HEK293 (cell line): Measurements from ENCODE around the gene DSCAM.

Experiments used
- CTCF ChIA-PET: fragments of 350-600 bp; formaldehyde crosslinking; extraction: SDS; loops from one replicate; lab custom pipeline; 2021; ENCODE audit warnings: antibody characterized with exemption; lab: Yijun Ruan, JAX
- POLR2A ChIA-PET: fragments of 300-600 bp; formaldehyde crosslinking; extraction: SDS; loops from one replicate; lab custom pipeline; 2020; ENCODE audit warnings: antibody characterized with exemption, inconsistent platforms; lab: Yijun Ruan, JAX
- H3K27ac ChIP-seq: fragments of 200-500 bp; sonication (Bioruptor generic); 2 replicates; pipeline ENCODE4 v1.5.1; 2014; ENCODE audit warnings: low read depth, low read length, control low read depth, inconsistent platforms; ENCODE audit errors: extremely low read depth
- H3K36me3 ChIP-seq, 2 experiments: fragments of 200-500 bp in 1 of 2; sonication (Bioruptor generic) in 1 of 2; 1 replicate in 1 of 2; 2 replicates in 1 of 2; pipeline ENCODE4 v1.5.1; 2014 to 2017; ENCODE audit warnings: inconsistent platforms in 2 of 2, low read length in 2 of 2; ENCODE audit not compliant: control insufficient read depth in 2 of 2, insufficient read depth in 1 of 2
- H3K4me1 ChIP-seq: fragments of 200-500 bp; sonication (Bioruptor generic); 2 replicates; pipeline ENCODE4 v1.5.1; 2014; ENCODE audit warnings: mild to moderate bottlenecking, low read length, inconsistent platforms; ENCODE audit not compliant: control insufficient read depth, insufficient read depth
- H3K4me3 ChIP-seq: 2 replicates; pipeline ENCODE4 v1.5.1; 2011; ENCODE audit warnings: low read depth, mild to moderate bottlenecking, control low read depth, low read length, moderate library complexity
- H3K9me3 ChIP-seq: fragments of 200-500 bp; sonication (Bioruptor generic); 2 replicates; pipeline ENCODE4 v1.5.1; 2014; ENCODE audit warnings: low read depth, low read length, inconsistent platforms; ENCODE audit not compliant: control insufficient read depth, insufficient read depth
- HOXA7 ChIP-seq: sonication (generic); formaldehyde crosslinking; IDR thresholded peaks from 2 replicates; pipeline ENCODE4 v1.8.1; 2022; ENCODE audit warnings: missing genetic modification reagents, borderline replicate concordance
- KLF1 ChIP-seq: fragments of 450-650 bp; formaldehyde crosslinking; IDR thresholded peaks from 2 replicates; pipeline ENCODE4 v1.5.1; 2016; ENCODE audit warnings: missing biosample characterization, missing genetic modification characterization
- SCRT1 ChIP-seq: fragments of 450-650 bp; formaldehyde crosslinking; IDR thresholded peaks from 2 replicates; pipeline ENCODE4 v1.5.1; 2016; ENCODE audit warnings: missing biosample characterization, missing genetic modification characterization, borderline replicate concordance
- ZNF274 ChIP-seq, 2 experiments: fragments of 200-500 bp in 1 of 2; fragments of 450-650 bp in 1 of 2; sonication (Bioruptor generic) in 1 of 2; formaldehyde crosslinking in 1 of 2; IDR thresholded peaks; 2 replicates each; pipeline versions ENCODE4 v1.5.1 to v1.6.1; 2014 to 2016; ENCODE audit warnings: borderline replicate concordance in 1 of 2, inconsistent platforms in 1 of 2, low read length in 1 of 2, missing biosample characterization in 1 of 2, missing genetic modification characterization in 1 of 2
- ZNF311 ChIP-seq: fragments of 450-650 bp; formaldehyde crosslinking; IDR thresholded peaks from 2 replicates; pipeline ENCODE4 v1.5.1; 2017; ENCODE audit warnings: missing biosample characterization, missing genetic modification characterization, borderline replicate concordance
- ZNF433 ChIP-seq: fragments of 450-650 bp; formaldehyde crosslinking; IDR thresholded peaks from 2 replicates; pipeline ENCODE4 v1.5.1; 2016; ENCODE audit warnings: missing biosample characterization, missing genetic modification characterization, low read depth
- ZNF843 ChIP-seq: fragments of 450-650 bp; formaldehyde crosslinking; IDR thresholded peaks from 2 replicates; pipeline ENCODE4 v1.5.1; 2016; ENCODE audit warnings: missing biosample characterization, missing genetic modification characterization
- ZSCAN16 ChIP-seq: fragments of 450-650 bp; formaldehyde crosslinking; IDR thresholded peaks from 2 replicates; pipeline ENCODE4 v1.5.1; 2016; ENCODE audit warnings: missing biosample characterization, missing genetic modification characterization
- ZSCAN5A ChIP-seq: fragments of 450-650 bp; formaldehyde crosslinking; IDR thresholded peaks from 2 replicates; pipeline ENCODE4 v1.5.1; 2016; ENCODE audit warnings: missing biosample characterization, missing genetic modification characterization
- TF ChIP-seq, protein P1 (sequence below): fragments of 450-650 bp; IDR thresholded peaks from 2 replicates; pipeline ENCODE4 v1.5.1; 2018; ENCODE audit warnings: missing biosample characterization, missing genetic modification characterization
- TF ChIP-seq, protein P2 (sequence below): fragments of 450-650 bp; formaldehyde crosslinking; conservative IDR thresholded peaks from 2 replicates; pipeline ENCODE4 v1.5.1; 2016; ENCODE audit warnings: low read depth, missing biosample characterization, missing genetic modification characterization
- TF ChIP-seq, protein P3 (sequence below): fragments of 450-650 bp; formaldehyde crosslinking; IDR thresholded peaks from 2 replicates; pipeline ENCODE4 v1.5.1; 2016; ENCODE audit warnings: missing biosample characterization, missing genetic modification characterization, borderline replicate concordance

DSCAM gene

DNA sequence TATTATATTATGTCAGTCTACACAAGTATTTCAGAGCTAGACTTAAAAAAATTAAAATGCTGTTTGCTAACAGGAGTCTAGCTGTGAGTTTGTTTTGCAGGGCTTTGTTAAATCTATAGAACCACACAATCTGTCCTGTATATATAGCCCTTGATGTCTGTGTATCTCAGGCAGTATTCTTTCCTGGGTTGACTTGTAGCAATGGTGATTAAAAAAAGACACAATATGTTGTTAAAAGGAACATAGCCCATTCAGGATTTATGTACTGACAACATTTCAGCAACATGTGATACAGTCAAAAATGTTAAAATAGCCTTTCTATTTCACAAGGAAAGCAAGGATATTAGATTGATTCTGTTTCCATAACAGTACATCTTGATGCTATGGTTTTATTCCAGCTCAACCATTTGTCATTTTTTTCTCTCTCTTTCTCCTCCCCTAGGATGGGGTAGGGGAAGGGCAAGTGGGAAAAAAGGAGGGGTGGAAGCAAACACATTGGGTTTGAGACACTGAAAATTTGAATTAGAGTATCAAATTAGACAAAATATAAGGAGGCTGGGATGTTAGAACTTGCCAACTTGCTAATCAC is 139.2 kb downstream of the DSCAM start (continued):
- no peak for TF ChIP-seq ZNF311 (tag by site-specific recombination)
- no peak for TF ChIP-seq ZNF843 (tag by site-specific recombination)
- TF ChIP-seq HOXA7 (CRISPR knock-in tag) = no peak

DNA sequence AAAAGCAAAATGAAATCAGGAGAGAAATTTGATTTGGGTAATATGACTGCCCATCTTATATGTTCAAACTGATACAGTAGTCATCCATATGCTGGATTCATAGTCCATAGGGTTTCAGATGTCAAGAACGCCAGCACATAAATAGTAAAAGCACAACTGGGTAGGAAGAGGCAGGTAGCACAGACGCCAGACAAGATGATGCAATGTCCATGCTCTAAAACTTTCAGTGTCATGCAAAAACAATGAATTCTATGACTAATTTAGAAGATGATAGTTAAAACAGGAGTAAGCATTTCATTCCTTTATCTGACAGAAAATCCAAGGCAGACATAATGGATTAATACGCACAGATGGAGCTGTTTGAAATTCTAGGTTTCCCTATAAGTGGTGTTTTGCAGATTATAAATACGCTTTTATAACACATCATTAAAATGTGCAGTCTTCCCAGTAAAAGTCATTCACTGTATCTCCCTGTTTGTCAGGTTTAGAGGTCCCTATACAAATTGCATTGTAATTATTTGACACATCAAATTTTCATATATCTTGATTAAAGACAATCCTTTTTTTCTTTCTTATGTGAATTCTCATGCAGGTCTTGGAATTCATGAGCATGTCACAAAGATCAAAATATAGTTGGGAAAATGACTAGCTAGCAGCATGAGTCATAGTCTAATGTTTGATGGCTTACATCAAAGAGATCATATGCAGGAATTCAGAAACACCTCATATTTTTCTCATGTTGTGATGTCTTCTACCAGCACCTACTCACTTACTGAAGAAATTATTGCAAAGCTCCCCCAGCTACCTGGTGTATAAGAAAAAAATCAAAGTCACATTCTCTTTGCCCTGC is 139.9 kb downstream of the DSCAM start:
- ChIA-PET POLR2A (no interaction called here), CTCF (interaction anchor here (0.5 to 1.5 kb wide), 4 partner anchors 9 to 420 kb away, joined by 3 to 5 read pairs (median 4); no protein-coding TSS in a partner anchor)
- Histone ChIP-seq H3K9me3 (no peaks in the 10 kb centered on the region), H3K4me1 (no peaks in the 10 kb centered on the region)
- no peak for TF ChIP-seq ZNF433 (tag by site-specific recombination)
- TF ChIP-seq, protein P1, sequence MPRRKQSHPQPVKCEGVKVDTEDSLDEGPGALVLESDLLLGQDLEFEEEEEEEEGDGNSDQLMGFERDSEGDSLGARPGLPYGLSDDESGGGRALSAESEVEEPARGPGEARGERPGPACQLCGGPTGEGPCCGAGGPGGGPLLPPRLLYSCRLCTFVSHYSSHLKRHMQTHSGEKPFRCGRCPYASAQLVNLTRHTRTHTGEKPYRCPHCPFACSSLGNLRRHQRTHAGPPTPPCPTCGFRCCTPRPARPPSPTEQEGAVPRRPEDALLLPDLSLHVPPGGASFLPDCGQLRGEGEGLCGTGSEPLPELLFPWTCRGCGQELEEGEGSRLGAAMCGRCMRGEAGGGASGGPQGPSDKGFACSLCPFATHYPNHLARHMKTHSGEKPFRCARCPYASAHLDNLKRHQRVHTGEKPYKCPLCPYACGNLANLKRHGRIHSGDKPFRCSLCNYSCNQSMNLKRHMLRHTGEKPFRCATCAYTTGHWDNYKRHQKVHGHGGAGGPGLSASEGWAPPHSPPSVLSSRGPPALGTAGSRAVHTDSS (tag by site-specific recombination) = no peak
- TF ChIP-seq ZNF274 (IDR thresholded peaks at IDR 0.05; ENCODE audit: low read length) = no peak
- no peak for TF ChIP-seq ZNF274 (tag by site-specific recombination; IDR thresholded peaks at IDR 0.05; ENCODE audit: borderline replicate concordance)
- no peak for TF ChIP-seq ZSCAN5A (tag by site-specific recombination)
- no peak for TF ChIP-seq SCRT1 (tag by site-specific recombination)
- no peak for TF ChIP-seq ZSCAN16
- TF ChIP-seq KLF1 (tag by site-specific recombination) = no peak
- TF ChIP-seq, protein P2, sequence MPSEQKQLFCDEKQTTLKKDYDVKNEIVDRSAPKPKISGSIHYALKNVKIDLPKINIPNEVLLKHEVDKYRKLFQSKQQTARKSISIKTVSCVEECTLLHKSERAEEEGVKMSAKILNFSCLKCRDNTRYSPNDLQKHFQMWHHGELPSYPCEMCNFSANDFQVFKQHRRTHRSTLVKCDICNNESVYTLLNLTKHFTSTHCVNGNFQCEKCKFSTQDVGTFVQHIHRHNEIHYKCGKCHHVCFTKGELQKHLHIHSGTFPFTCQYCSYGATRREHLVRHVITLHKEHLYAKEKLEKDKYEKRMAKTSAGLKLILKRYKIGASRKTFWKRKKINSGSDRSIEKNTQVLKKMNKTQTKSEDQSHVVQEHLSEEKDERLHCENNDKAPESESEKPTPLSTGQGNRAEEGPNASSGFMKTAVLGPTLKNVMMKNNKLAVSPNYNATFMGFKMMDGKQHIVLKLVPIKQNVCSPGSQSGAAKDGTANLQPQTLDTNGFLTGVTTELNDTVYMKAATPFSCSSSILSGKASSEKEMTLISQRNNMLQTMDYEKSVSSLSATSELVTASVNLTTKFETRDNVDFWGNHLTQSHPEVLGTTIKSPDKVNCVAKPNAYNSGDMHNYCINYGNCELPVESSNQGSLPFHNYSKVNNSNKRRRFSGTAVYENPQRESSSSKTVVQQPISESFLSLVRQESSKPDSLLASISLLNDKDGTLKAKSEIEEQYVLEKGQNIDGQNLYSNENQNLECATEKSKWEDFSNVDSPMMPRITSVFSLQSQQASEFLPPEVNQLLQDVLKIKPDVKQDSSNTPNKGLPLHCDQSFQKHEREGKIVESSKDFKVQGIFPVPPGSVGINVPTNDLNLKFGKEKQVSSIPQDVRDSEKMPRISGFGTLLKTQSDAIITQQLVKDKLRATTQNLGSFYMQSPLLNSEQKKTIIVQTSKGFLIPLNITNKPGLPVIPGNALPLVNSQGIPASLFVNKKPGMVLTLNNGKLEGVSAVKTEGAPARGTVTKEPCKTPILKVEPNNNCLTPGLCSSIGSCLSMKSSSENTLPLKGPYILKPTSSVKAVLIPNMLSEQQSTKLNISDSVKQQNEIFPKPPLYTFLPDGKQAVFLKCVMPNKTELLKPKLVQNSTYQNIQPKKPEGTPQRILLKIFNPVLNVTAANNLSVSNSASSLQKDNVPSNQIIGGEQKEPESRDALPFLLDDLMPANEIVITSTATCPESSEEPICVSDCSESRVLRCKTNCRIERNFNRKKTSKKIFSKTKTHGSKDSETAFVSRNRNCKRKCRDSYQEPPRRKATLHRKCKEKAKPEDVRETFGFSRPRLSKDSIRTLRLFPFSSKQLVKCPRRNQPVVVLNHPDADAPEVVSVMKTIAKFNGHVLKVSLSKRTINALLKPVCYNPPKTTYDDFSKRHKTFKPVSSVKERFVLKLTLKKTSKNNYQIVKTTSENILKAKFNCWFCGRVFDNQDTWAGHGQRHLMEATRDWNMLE (tag by site-specific recombination) = no peak
- TF ChIP-seq, protein P3, sequence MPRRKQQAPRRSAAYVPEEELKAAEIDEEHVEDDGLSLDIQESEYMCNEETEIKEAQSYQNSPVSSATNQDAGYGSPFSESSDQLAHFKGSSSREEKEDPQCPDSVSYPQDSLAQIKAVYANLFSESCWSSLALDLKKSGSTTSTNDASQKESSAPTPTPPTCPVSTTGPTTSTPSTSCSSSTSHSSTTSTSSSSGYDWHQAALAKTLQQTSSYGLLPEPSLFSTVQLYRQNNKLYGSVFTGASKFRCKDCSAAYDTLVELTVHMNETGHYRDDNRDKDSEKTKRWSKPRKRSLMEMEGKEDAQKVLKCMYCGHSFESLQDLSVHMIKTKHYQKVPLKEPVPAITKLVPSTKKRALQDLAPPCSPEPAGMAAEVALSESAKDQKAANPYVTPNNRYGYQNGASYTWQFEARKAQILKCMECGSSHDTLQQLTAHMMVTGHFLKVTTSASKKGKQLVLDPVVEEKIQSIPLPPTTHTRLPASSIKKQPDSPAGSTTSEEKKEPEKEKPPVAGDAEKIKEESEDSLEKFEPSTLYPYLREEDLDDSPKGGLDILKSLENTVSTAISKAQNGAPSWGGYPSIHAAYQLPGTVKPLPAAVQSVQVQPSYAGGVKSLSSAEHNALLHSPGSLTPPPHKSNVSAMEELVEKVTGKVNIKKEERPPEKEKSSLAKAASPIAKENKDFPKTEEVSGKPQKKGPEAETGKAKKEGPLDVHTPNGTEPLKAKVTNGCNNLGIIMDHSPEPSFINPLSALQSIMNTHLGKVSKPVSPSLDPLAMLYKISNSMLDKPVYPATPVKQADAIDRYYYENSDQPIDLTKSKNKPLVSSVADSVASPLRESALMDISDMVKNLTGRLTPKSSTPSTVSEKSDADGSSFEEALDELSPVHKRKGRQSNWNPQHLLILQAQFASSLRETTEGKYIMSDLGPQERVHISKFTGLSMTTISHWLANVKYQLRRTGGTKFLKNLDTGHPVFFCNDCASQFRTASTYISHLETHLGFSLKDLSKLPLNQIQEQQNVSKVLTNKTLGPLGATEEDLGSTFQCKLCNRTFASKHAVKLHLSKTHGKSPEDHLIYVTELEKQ (tag by site-specific recombination) = no peak
- TF ChIP-seq, all 188 proteins: peak for 0
- H3K4me3 ChIP-seq = no peak overlapping the region
- H3K36me3 ChIP-seq = no peaks in the 10 kb centered on the region
- no peak overlapping the region for H3K27ac ChIP-seq
